Measurements from ENCODE around the gene PITPNB. TPM values are rescaled to one million over a fixed set of nuclear protein-coding genes. Genes with fewer than 3 reads are reported as not detected.

PITPNB gene
- total and polyA plus RNA-seq, 2 experiments from 2014 or later = 50.9 to 56.0 TPM

DNA sequence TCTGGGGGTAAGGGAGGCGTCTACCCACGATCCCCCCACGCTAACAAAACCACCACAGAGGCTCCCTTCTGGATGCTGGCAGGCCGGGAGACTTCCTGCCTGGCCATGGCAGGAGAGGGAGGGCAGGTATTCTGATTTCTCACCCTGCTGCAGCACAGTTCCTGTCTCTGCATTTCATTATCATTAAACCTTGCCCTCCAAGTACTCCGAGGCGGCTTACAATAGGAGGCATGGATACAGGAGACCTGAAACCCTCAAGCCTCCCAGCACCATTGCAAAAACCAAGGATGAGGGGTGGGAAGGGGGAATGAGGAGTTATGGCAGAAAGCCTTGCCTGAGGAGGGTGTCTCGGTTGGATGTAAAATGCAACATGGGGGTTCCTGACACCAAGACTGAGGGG is 73.4 kb downstream of the PITPNB start:
- no peak overlapping the region for H2AFZ ChIP-seq
- Mint-ChIP-seq H3K36me3 (ENCODE audit: low read depth) (peaks cover 12% of the 10 kb centered on the region), H3K4me3 (no peak overlapping the region), H3K27me3 (ENCODE audit: insufficient read depth, low read depth, poor library complexity) (peaks cover 15% of the 10 kb centered on the region), H3K27ac (peak overlapping the region; percentile 14), H3K4me1 (peaks cover 43% of the 10 kb centered on the region), H3K9me3 (no peaks in the 10 kb centered on the region)
- no peaks in the 10 kb centered on the region for H3K79me2 ChIP-seq (replicated peaks; ENCODE audit: insufficient read depth)
- DNase-seq (ENCODE audit: low spot score) = no peak
- H3K27ac ChIP-seq (ENCODE audit: low read depth) = peak overlapping the region; percentile 39; the same call in 1 of the 2 replicates
- no peaks in the 10 kb centered on the region for H3K9me2 ChIP-seq (ENCODE audit: insufficient read depth)
- peak; percentile 40 for ATAC-seq
- peaks cover 12% of the 10 kb centered on the region for H3F3A ChIP-seq (replicated peaks; ENCODE audit: low read depth)
- peaks cover 22% of the 10 kb centered on the region for H3K4me1 ChIP-seq (ENCODE audit: insufficient read depth)
- no peaks in the 10 kb centered on the region for H4K20me1 ChIP-seq (replicated peaks; ENCODE audit: insufficient read depth)
- TF ChIP-seq NANOG (IDR thresholded peaks at IDR 0.05; ENCODE audit: borderline replicate concordance) (no peak), EZH2 (IDR thresholded peaks at IDR 0.05; ENCODE audit: low read depth, unreplicated experiment) (no peak), ZNF114 (CRISPR knock-in tag; IDR thresholded peaks at IDR 0.05) (no peak), STAT1 (IDR thresholded peaks at IDR 0.05; ENCODE audit: unreplicated experiment) (no peak), CREB1 (CRISPR knock-in tag; IDR thresholded peaks at IDR 0.05; ENCODE audit: low read depth) (no peak), JUNB (IDR thresholded peaks at IDR 0.05; ENCODE audit: unreplicated experiment) (no peak), EZH2phosphoT487 (IDR thresholded peaks at IDR 0.05; ENCODE audit: unreplicated experiment) (no peak), POLR2AphosphoS5 (IDR thresholded peaks at IDR 0.05; ENCODE audit: low read depth) (no peak), ZNF331 (CRISPR knock-in tag; IDR thresholded peaks at IDR 0.05; ENCODE audit: low read depth) (no peak)
- TF ChIP-seq, protein P1, sequence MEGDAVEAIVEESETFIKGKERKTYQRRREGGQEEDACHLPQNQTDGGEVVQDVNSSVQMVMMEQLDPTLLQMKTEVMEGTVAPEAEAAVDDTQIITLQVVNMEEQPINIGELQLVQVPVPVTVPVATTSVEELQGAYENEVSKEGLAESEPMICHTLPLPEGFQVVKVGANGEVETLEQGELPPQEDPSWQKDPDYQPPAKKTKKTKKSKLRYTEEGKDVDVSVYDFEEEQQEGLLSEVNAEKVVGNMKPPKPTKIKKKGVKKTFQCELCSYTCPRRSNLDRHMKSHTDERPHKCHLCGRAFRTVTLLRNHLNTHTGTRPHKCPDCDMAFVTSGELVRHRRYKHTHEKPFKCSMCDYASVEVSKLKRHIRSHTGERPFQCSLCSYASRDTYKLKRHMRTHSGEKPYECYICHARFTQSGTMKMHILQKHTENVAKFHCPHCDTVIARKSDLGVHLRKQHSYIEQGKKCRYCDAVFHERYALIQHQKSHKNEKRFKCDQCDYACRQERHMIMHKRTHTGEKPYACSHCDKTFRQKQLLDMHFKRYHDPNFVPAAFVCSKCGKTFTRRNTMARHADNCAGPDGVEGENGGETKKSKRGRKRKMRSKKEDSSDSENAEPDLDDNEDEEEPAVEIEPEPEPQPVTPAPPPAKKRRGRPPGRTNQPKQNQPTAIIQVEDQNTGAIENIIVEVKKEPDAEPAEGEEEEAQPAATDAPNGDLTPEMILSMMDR (conservative IDR thresholded peaks at IDR 0.05; ENCODE audit: low read depth in 2 of 2) = no peak
- TF ChIP-seq, protein P2, sequence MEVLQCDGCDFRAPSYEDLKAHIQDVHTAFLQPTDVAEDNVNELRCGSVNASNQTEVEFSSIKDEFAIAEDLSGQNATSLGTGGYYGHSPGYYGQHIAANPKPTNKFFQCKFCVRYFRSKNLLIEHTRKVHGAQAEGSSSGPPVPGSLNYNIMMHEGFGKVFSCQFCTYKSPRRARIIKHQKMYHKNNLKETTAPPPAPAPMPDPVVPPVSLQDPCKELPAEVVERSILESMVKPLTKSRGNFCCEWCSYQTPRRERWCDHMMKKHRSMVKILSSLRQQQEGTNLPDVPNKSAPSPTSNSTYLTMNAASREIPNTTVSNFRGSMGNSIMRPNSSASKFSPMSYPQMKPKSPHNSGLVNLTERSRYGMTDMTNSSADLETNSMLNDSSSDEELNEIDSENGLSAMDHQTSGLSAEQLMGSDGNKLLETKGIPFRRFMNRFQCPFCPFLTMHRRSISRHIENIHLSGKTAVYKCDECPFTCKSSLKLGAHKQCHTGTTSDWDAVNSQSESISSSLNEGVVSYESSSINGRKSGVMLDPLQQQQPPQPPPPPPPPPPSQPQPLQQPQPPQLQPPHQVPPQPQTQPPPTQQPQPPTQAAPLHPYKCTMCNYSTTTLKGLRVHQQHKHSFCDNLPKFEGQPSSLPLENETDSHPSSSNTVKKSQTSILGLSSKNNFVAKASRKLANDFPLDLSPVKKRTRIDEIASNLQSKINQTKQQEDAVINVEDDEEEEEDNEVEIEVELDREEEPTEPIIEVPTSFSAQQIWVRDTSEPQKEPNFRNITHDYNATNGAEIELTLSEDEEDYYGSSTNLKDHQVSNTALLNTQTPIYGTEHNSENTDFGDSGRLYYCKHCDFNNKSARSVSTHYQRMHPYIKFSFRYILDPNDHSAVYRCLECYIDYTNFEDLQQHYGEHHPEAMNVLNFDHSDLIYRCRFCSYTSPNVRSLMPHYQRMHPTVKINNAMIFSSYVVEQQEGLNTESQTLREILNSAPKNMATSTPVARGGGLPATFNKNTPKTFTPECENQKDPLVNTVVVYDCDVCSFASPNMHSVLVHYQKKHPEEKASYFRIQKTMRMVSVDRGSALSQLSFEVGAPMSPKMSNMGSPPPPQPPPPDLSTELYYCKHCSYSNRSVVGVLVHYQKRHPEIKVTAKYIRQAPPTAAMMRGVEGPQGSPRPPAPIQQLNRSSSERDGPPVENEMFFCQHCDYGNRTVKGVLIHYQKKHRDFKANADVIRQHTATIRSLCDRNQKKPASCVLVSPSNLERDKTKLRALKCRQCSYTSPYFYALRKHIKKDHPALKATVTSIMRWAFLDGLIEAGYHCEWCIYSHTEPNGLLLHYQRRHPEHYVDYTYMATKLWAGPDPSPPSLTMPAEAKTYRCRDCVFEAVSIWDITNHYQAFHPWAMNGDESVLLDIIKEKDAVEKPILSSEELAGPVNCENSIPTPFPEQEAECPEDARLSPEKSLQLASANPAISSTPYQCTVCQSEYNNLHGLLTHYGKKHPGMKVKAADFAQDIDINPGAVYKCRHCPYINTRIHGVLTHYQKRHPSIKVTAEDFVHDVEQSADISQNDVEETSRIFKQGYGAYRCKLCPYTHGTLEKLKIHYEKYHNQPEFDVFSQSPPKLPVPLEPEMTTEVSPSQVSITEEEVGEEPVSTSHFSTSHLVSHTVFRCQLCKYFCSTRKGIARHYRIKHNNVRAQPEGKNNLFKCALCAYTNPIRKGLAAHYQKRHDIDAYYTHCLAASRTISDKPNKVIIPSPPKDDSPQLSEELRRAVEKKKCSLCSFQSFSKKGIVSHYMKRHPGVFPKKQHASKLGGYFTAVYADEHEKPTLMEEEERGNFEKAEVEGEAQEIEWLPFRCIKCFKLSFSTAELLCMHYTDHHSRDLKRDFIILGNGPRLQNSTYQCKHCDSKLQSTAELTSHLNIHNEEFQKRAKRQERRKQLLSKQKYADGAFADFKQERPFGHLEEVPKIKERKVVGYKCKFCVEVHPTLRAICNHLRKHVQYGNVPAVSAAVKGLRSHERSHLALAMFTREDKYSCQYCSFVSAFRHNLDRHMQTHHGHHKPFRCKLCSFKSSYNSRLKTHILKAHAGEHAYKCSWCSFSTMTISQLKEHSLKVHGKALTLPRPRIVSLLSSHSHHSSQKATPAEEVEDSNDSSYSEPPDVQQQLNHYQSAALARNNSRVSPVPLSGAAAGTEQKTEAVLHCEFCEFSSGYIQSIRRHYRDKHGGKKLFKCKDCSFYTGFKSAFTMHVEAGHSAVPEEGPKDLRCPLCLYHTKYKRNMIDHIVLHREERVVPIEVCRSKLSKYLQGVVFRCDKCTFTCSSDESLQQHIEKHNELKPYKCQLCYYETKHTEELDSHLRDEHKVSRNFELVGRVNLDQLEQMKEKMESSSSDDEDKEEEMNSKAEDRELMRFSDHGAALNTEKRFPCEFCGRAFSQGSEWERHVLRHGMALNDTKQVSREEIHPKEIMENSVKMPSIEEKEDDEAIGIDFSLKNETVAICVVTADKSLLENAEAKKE (CRISPR knock-in tag; IDR thresholded peaks at IDR 0.05) = no peak
- TF ChIP-seq, protein P3, sequence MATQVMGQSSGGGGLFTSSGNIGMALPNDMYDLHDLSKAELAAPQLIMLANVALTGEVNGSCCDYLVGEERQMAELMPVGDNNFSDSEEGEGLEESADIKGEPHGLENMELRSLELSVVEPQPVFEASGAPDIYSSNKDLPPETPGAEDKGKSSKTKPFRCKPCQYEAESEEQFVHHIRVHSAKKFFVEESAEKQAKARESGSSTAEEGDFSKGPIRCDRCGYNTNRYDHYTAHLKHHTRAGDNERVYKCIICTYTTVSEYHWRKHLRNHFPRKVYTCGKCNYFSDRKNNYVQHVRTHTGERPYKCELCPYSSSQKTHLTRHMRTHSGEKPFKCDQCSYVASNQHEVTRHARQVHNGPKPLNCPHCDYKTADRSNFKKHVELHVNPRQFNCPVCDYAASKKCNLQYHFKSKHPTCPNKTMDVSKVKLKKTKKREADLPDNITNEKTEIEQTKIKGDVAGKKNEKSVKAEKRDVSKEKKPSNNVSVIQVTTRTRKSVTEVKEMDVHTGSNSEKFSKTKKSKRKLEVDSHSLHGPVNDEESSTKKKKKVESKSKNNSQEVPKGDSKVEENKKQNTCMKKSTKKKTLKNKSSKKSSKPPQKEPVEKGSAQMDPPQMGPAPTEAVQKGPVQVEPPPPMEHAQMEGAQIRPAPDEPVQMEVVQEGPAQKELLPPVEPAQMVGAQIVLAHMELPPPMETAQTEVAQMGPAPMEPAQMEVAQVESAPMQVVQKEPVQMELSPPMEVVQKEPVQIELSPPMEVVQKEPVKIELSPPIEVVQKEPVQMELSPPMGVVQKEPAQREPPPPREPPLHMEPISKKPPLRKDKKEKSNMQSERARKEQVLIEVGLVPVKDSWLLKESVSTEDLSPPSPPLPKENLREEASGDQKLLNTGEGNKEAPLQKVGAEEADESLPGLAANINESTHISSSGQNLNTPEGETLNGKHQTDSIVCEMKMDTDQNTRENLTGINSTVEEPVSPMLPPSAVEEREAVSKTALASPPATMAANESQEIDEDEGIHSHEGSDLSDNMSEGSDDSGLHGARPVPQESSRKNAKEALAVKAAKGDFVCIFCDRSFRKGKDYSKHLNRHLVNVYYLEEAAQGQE (IDR thresholded peaks at IDR 0.05; ENCODE audit: unreplicated experiment) = no peak
- TF ChIP-seq, protein P4, sequence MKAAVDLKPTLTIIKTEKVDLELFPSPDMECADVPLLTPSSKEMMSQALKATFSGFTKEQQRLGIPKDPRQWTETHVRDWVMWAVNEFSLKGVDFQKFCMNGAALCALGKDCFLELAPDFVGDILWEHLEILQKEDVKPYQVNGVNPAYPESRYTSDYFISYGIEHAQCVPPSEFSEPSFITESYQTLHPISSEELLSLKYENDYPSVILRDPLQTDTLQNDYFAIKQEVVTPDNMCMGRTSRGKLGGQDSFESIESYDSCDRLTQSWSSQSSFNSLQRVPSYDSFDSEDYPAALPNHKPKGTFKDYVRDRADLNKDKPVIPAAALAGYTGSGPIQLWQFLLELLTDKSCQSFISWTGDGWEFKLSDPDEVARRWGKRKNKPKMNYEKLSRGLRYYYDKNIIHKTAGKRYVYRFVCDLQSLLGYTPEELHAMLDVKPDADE (IDR thresholded peaks at IDR 0.05) = no peak
- no peaks in the 10 kb centered on the region for H3K27me3 ChIP-seq (ENCODE audit: insufficient read depth)
- no peak overlapping the region for H3K4me2 ChIP-seq
- H3K4me3 ChIP-seq = no peak overlapping the region
- no peaks in the 10 kb centered on the region for H3K36me3 ChIP-seq (ENCODE audit: insufficient read depth)
